Prostate gland (tissue), 2 donors: ENCODE results near the gene MFF. TPM values are rescaled to one million over a fixed set of nuclear protein-coding genes. Genes with fewer than 3 reads are reported as not detected.

Experiments
- DNase-seq: peaks from one replicate; pipeline ENCODE4 v3.0.0-alpha.2; 2019; ENCODE audit warnings: low spot score
- H3K27ac ChIP-seq, 2 donors: fragments of 200-600 bp; sonication (generic); 2 replicates each; pipeline ENCODE4 v1.5.1; 2017 to 2019
- H3K27me3 ChIP-seq: fragments of 200-600 bp; sonication (generic); replicated peaks from 2 replicates; pipeline ENCODE4 v1.5.1; 2019; ENCODE audit not compliant: insufficient read depth
- H3K36me3 ChIP-seq, 2 donors: fragments of 200-600 bp; sonication (generic); 1 replicate in 1 of 2; 2 replicates in 1 of 2; pipeline versions ENCODE4 v1.5.1 to v1.8.1; 2017 to 2019
- H3K4me1 ChIP-seq: fragments of 200-600 bp; sonication (generic); replicated peaks from 2 replicates; pipeline ENCODE4 v1.5.1; 2019
- H3K4me3 ChIP-seq, 2 donors: fragments of 200-600 bp; sonication (generic); 2 replicates each; pipeline ENCODE4 v1.5.1; 2017 to 2019
- H3K9me3 ChIP-seq: fragments of 200-600 bp; sonication (generic); 2 replicates; pipeline ENCODE4 v1.5.1; 2017
- CTCF ChIP-seq, 4 experiments: fragments of 200-600 bp in 2 of 4; fragments of 450-650 bp in 2 of 4; sonication (generic) in 2 of 4; IDR thresholded peaks; 1 replicate in 3 of 4; 2 replicates in 1 of 4; pipeline ENCODE4 v1.5.1; 2016 to 2019; ENCODE audit warnings: antibody characterized with exemption in 4 of 4, mild to moderate bottlenecking in 2 of 4, moderate library complexity in 2 of 4
- POLR2A ChIP-seq: fragments of 450-650 bp; IDR thresholded peaks from one replicate; pipeline ENCODE4 v1.6.1; 2016; ENCODE audit warnings: antibody characterized with exemption, mild to moderate bottlenecking
- POLR2AphosphoS5 ChIP-seq: sonication (generic); formaldehyde crosslinking; IDR thresholded peaks from one replicate; pipeline ENCODE4 v1.6.1; 2017; ENCODE audit warnings: antibody characterized with exemption
- WGBS: methylation state at CpG from one replicate; pipeline ENCODE4 v1.1.5; 2018; 5-methylcytosine and 5-hydroxymethylcytosine counted together
- intact Hi-C: fragments of 100-400 bp; cut with DNase I; formaldehyde crosslinking; loops from one replicate; pipeline ENCODE4 v1.14.2; 2022
- total RNA-seq, 2 donors: library from RNA; depleted of rRNA; stranded (reverse); fragments of >200 nt; gene quantifications; one replicate each; pipeline ENCODE4 v1.1.0, GENCODE V29; 2016

The MFF gene
- total RNA-seq, 2 donors from 2014 or later = 94.7 to 180 TPM

GRCh38 chr2:227292314-227292713 lies 32.7 kb upstream of the MFF start:
- Histone ChIP-seq H3K27ac (no peak overlapping the region), H3K27me3 (no peaks in the 10 kb centered on the region), H3K4me1 (no peaks in the 10 kb centered on the region), H3K4me3 (no peak overlapping the region), H3K9me3 (no peaks in the 10 kb centered on the region), H3K36me3 (no peaks in the 10 kb centered on the region)
- WGBS = 83% methylated on average over 3 of the region's 3 CpGs
- intact Hi-C loops = no loop called here
- TF ChIP-seq POLR2AphosphoS5 (no peak), CTCF (IDR thresholded peaks at IDR 0.05) (no peak), POLR2A (no peak)
- no peak for DNase-seq

GRCh38 chr2:227293531-227293930 lies 31.5 kb upstream of the MFF start:
- no peak for TF ChIP-seq POLR2AphosphoS5
- TF ChIP-seq CTCF (IDR thresholded peaks at IDR 0.05) = no peak
- TF ChIP-seq POLR2A = no peak
- Histone ChIP-seq H3K27ac (no peak overlapping the region), H3K36me3 (no peaks in the 10 kb centered on the region), H3K4me3 (no peak overlapping the region), H3K27me3 (no peaks in the 10 kb centered on the region), H3K9me3 (no peaks in the 10 kb centered on the region), H3K4me1 (no peaks in the 10 kb centered on the region)
- intact Hi-C loops = no loop called here
- no peak for DNase-seq
- 64% methylated on average over 4 of the region's 4 CpGs for WGBS

GRCh38 chr2:227295806-227296205 lies 29.2 kb upstream of the MFF start:
- 62% methylated on average over 4 of the region's 4 CpGs for WGBS
- Histone ChIP-seq H3K27ac (no peak overlapping the region), H3K9me3 (no peaks in the 10 kb centered on the region), H3K4me1 (no peaks in the 10 kb centered on the region), H3K36me3 (no peaks in the 10 kb centered on the region), H3K4me3 (no peak overlapping the region), H3K27me3 (no peaks in the 10 kb centered on the region)
- intact Hi-C loops = no loop called here
- DNase-seq = no peak
- no peak for TF ChIP-seq POLR2A
- no peak for TF ChIP-seq CTCF (IDR thresholded peaks at IDR 0.05)
- no peak for TF ChIP-seq POLR2AphosphoS5

GRCh38 chr2:227296671-227297405 lies 28.2 kb upstream of the MFF start:
- DNase-seq = no peak
- WGBS = 90% methylated on average over 3 of the region's 3 CpGs
- Histone ChIP-seq H3K9me3 (no peaks in the 10 kb centered on the region), H3K36me3 (no peaks in the 10 kb centered on the region), H3K4me1 (no peaks in the 10 kb centered on the region), H3K4me3 (no peak overlapping the region), H3K27me3 (no peaks in the 10 kb centered on the region), H3K27ac (no peak overlapping the region)
- TF ChIP-seq POLR2AphosphoS5 (no peak), POLR2A (no peak), CTCF (IDR thresholded peaks at IDR 0.05) (no peak)
- intact Hi-C loops = no loop called here

GRCh38 chr2:227301523-227301922 lies 23.5 kb upstream of the MFF start:
- no peaks in the 10 kb centered on the region for H3K9me3 ChIP-seq
- H3K27me3 ChIP-seq = no peaks in the 10 kb centered on the region
- TF ChIP-seq POLR2A = no peak
- TF ChIP-seq CTCF (IDR thresholded peaks at IDR 0.05) = no peak
- TF ChIP-seq POLR2AphosphoS5 = no peak
- H3K4me3 ChIP-seq = no peak overlapping the region
- no peak overlapping the region for H3K27ac ChIP-seq
- no peaks in the 10 kb centered on the region for H3K36me3 ChIP-seq
- no peak for DNase-seq
- 79% methylated on average over 1 of the region's 1 CpG for WGBS
- intact Hi-C loops = no loop called here
- H3K4me1 ChIP-seq = no peaks in the 10 kb centered on the region
